GM12865 (cell line): ENCODE measurements around the gene PAX2.

Experiments
- DNase-seq: peaks from one replicate; pipeline ENCODE4 v3.0.0; 2010; ENCODE audit warnings: low read depth
- H3K4me3 ChIP-seq: 2 replicates; pipeline ENCODE4 v1.5.1; 2011; ENCODE audit warnings: mild to moderate bottlenecking, low read depth, low read length, control low read depth
- CTCF ChIP-seq: IDR thresholded peaks from 2 replicates; pipeline ENCODE4 v1.5.1; 2011; ENCODE audit warnings: low read length, control low read depth, low read depth, inconsistent platforms; ENCODE audit not compliant: insufficient read depth; ENCODE audit errors: missing control alignments

PAX2 gene

GRCh38 chr10:100730725-100731406 is 14.5 kb upstream of the PAX2 start:
- peak overlapping the region; percentile 34 for H3K4me3 ChIP-seq
- TF ChIP-seq CTCF: no peak
- DNase-seq: peak; percentile 80

GRCh38 chr10:100731407-100732240 is 13.8 kb upstream of the PAX2 start:
- DNase-seq: no peak
- TF ChIP-seq CTCF: no peak
- no peak overlapping the region for H3K4me3 ChIP-seq

- no peak for DNase-seq
- H3K4me3 ChIP-seq: no peak overlapping the region
- no peak for TF ChIP-seq CTCF
Measured at GRCh38 chr10:100732241-100732596, 13.2 kb upstream of the PAX2 start.

- peak; percentile 38 for DNase-seq
- no peak for TF ChIP-seq CTCF
- H3K4me3 ChIP-seq: no peak overlapping the region
Measured at GRCh38 chr10:100733329-100733728, 12.1 kb upstream of the PAX2 start.

- H3K4me3 ChIP-seq: no peak overlapping the region
- no peak for DNase-seq
- TF ChIP-seq CTCF: no peak
Measured at GRCh38 chr10:100734295-100735086, 10.9 kb upstream of the PAX2 start.

GRCh38 chr10:100735087-100735336 is 10.4 kb upstream of the PAX2 start:
- DNase-seq: no peak
- TF ChIP-seq CTCF: no peak
- H3K4me3 ChIP-seq: no peak overlapping the region
